ENCODE data around the gene MARK4.

Gene MARK4

DNA sequence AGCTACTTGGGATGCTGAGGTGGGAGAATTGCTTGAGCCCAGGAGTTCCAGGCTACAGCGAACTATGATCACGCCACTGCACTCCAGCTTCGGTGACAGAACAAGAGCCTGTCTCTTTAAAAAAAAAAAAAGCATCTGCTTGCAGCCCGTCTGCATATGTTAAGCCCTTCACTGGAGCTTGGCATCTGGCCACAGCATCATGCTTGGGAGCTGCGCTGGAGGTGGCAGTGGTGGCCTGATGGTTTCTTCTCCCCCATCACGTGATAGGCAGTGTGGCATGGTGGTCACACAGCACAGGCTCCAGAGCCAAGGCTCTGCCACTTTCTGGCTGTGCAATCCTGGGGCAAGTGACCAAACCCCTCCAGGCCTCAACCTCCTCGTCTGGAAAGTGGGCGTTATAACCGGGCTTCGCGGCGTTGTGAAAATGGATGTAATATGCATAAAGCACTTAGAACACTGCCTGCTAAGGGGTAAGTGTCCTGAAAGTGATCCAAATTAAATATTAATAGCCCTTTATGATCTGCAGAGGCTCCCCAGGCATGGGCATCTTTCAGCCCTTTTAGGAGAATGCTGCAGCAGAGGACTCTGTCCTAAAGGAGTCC is 24.4 kb downstream of the MARK4 start:
- DNase-seq = peak; percentile 22

DNA sequence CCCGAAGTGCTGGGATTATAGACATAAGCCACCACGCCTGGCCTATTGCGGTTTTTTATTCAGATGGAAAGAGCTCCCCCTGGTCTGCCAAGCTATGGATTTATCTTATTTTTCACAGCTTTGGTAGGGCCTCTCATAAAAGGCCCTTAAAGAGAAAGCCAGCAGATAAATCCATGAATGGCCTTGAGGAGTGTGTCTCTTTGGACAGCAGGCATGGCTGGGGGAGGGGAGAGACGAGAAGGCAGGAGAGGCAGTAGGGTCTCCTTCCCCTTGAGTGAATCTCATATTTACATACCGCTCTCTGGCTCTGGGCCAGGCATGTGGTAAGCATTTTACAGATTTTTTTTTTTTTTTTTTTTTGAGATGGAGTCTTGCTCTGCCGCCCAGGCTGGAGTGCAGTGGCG is 25.2 kb downstream of the MARK4 start:
- peak; percentile 22 for DNase-seq

DNA sequence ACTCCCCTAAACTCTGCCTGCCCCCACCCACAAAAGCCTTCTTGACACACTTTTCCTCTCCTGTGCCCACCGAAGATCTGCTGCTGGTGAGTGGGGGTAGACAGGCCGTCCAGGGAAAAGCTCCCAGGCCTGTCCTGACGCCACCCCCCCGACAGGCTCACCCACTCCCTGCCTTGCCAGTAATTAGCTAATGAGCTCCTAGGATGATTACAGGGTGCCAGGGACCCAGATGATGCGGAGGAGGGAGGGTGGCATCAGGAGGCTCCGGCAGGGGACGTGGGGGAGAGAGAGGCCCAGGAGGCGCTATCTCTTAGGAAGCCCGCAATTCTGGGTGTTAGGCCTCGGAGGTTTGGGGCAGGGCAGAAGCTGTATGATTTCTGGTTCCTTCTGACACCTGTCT is 27.0 kb downstream of the MARK4 start:
- DNase-seq = no peak

DNA sequence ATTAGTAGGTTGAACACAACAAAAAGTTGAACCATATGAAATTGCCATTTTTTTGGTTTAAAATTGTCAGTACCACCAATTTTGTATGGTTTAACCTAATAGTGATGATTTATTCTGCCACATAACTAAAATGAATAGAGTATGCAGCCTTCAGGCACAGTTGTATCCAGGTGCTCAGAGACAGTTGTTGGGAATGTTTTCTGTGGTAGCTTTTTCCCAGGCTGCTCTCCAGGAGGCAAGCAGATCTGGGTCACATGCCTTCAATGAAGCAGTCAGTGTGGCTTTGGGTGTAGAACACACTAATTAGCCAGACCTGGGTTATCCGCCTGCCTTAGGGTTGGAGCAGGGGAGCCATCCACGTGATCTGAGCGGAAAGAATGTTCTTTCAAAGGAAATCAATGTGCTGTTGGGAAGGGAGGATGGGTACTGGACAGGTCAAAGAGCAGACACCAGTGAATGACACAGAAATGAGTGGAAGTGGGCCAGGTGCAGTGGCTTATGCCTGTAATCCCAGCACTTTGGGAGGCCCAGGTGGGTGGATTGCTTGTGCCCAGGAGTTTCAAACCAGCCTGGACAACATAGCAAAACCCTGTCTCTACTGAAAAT is 28.6 kb downstream of the MARK4 start:
- DNase-seq = no peak

DNA sequence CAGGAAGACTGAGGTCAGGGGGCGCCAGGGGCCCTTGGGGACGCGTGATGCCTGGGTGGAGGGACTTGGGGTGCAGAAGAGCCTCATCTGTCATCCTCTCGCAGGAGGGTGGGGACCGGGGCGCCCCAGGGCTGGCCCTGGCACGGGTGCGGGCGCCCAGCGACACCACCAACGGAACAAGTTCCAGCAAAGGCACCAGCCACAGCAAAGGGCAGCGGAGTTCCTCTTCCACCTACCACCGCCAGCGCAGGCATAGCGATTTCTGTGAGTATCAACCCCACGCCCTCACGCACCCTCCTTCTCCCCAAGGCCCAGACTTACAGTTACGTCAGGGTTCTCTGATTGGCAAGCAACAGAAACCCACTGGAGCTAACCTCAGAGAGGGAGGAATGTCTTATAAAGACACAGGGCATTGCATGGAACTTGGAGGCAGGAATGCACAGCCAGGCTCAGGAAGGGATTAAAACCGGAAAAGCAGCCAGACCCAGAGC is 29.4 kb downstream of the MARK4 start:
- no peak for DNase-seq

DNA sequence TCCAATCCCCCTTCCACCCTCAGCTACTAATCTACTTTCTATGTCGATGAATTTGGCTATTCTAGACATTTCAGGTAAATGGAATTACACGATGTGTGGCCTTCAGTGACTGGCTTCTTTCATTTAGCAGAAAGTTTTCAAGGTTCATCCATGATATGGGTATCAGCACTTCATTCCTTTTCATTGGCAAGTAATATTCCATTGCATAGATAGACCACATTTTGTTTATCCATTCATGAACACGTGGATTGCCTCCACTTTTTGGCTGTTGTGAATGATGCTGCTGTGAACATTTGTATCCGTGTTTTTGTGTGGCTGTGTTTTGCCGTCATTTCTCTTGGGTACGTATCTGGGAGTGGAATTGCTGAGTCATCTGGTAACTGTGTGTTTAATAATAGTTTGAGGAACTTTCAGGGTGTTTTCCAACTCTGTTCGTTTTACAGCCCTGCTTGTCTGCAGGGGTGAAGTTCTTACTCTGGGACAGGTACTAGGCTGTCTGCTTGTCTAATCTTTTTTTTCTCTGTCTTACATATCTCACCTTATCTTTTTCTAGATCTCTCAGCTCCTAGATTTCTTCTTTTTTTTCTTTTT is 32.5 kb downstream of the MARK4 start:
- DNase-seq = no peak

DNA sequence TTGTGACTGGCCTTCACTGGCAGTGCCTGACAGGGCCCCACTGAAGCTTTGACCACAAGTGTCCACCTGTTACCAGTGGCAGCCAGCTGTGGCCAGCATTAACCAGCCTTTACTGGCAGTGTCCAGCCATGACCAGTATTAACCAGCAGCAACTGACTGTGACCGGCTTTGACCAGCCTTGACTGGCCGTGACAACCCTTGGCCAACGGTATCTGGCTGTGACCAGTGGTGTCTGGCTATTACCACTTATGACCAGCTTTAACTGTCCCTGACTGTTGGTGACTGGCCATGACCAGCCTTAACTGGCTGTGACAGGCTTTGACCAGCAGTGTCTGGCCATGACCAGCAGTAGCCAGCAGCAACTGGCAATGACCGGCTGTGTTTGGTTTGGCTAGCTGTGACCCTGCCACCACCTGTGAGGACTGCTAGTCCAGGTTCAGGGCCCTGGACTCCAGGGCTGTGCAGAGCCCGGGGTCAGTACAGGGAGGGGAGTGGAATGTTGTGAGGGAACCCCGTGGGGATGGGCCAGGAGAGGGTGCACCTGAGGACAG is 39.4 kb downstream of the MARK4 start:
- DNase-seq = no peak

DNA sequence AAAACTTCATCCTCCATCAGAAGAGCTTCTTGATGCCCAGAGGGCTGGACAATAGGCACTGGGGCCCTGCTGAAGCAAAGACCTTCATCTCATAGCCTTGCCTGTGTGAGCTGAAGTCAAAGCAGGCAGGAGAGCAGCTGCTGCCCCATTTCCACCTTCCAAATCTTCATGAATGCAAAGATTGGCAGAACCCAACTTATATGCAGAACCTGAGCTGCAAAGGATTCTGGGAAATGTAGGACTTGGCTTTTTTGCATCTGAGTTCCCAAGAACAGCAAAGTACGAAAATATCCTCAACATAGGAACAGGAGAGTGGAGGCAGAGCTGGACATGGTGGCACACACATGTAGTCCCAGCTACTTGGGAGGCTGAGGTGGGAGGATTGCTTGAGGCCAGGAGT is 40.8 kb downstream of the MARK4 start:
- no peak for DNase-seq

DNA sequence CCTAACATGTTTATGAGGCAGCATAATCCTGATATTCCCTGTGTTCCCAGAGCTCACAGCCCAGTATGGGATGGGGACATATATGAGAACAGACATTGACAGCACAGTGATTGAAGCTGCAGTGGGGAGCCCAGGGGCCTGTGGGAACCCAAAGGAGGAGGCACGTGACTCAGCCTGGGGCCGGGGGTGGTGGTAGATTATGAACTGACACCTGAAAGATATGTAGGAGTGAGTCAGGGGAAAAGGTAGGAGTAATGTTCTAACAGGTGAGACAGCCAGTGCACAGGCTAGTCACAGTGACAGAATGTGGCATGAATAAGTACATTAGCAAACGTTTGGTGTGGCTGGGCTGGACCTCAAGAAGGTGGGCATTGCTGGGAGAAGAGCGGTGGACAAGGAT is 42.6 kb downstream of the MARK4 start:
- no peak for DNase-seq

DNA sequence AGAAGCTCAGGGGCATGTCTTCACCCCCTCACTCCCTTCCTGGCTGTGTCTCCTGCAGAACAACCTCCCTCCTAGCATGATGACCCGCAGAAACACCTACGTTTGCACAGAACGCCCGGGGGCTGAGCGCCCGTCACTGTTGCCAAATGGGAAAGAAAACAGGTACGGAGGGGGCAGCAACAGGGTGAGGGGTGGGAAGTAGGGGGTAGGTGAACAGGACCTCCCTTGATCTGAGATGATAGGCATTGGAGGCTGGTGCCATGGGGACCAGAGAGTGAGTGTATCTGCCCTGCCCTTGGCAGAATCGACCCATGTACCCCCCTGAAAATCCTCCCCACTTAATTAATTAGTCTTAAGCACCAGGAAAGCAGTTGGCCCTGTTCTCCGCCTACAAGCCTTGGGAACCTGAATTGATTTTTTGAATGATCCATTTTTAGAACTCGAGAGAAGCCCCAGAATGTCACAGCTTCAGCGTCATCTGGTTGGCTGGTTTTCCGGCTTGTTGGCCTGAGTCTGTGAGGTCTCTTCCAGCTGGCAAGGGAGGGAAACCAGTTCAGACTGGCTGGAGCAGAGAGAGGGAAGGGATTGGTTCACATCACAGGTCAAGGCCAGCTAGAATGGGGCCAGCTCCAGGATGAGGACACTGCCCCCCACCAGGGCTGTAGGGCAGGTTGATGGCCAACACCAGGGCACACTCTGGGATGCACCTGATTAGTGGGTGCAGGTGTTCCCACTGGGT is 43.4 kb downstream of the MARK4 start:
- no peak for DNase-seq

DNA sequence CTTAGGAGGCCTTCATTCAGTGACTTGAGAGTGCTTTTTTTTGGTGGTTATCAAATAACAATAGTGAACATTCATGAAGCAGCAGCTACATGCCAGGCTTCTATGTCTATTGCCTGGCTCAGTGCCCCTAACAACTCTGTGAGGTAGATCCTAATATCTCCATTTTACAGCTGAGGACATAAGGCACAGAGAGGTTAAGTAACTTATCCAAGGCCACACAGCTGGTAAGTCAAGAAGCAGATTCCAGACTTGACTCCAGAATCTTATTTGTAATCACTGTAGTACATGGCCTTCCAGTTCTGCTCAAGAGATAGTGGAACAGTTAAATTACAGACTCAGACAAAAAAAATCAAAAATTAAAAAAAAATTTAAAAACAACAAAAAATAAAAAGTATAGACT is 44.8 kb downstream of the MARK4 start:
- DNase-seq = no peak

DNA sequence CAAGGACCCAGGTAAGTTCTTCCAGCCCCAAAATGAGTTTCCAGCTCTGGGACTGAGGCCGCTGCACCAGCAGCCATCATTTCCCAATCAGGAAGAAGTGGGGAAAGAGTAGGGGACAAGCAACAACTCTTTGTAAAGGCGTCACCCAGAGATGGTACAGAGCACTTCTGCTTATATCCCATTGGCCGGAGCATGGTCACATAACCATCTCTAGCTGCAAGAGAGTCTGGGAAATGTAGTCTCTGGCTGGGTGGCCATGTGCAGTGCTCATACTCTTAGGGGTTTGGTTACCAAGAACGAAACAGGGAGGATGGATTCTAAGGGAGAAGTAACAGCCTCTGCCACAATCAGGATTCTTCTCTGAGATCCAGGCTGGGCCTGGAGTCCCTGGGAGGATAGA is 45.3 kb downstream of the MARK4 start:
- no peak for DNase-seq

DNA sequence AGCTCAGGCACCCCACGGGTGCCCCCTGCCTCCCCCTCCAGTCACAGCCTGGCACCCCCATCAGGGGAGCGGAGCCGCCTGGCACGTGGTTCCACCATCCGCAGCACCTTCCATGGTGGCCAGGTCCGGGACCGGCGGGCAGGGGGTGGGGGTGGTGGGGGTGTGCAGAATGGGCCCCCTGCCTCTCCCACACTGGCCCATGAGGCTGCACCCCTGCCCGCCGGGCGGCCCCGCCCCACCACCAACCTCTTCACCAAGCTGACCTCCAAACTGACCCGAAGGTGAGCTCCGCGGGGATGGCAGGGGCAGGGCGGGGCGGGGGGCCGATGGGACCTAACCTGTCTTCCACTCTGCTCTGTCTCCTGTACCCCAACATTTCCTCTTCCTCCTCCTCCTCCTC is 46.6 kb downstream of the MARK4 start:
- no peak for DNase-seq

DNA sequence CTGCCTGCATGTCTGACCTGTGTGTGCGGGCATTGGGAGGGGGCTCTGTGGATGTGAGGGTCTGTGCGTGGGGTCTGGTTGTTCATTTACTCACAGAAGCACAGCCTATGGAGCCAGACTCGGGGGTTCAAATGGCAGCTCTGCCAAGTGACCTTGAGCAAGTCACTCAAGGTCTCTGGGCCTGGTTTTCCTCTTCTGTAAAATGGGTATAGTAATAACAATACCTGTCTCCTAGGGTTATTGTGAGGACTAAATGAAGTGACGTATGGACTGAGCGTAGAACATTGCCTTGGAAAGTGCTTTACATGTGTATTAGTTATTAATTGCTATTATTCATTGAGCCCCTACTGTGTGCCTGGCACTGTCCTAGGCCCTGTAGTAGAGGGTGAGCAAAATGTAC is 47.2 kb downstream of the MARK4 start:
- DNase-seq = no peak

DNA sequence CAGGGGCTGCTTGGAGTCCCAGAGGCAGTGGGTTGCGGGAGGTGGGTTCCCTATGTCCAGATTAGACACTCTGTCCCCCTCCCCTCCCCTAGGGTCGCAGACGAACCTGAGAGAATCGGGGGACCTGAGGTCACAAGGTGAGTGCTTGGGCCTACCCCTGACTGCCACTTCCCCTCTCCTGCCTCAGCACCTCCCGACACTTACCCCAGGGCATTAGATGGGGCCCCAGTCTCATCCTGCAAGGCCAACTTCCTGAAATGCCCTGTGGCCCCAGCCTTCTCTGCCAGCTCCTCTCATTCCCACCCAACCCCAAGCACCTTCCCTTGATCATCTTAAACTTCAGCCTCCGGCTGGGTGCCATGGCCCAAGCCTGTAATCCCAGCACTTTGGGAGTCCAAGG is 48.6 kb downstream of the MARK4 start:
- no peak for DNase-seq

DNA sequence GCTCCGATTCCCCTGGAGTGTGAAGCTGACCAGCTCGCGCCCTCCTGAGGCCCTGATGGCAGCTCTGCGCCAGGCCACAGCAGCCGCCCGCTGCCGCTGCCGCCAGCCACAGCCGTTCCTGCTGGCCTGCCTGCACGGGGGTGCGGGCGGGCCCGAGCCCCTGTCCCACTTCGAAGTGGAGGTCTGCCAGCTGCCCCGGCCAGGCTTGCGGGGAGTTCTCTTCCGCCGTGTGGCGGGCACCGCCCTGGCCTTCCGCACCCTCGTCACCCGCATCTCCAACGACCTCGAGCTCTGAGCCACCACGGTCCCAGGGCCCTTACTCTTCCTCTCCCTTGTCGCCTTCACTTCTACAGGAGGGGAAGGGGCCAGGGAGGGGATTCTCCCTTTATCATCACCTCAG is 51.3 kb downstream of the MARK4 start:
- no peak for DNase-seq

DNA sequence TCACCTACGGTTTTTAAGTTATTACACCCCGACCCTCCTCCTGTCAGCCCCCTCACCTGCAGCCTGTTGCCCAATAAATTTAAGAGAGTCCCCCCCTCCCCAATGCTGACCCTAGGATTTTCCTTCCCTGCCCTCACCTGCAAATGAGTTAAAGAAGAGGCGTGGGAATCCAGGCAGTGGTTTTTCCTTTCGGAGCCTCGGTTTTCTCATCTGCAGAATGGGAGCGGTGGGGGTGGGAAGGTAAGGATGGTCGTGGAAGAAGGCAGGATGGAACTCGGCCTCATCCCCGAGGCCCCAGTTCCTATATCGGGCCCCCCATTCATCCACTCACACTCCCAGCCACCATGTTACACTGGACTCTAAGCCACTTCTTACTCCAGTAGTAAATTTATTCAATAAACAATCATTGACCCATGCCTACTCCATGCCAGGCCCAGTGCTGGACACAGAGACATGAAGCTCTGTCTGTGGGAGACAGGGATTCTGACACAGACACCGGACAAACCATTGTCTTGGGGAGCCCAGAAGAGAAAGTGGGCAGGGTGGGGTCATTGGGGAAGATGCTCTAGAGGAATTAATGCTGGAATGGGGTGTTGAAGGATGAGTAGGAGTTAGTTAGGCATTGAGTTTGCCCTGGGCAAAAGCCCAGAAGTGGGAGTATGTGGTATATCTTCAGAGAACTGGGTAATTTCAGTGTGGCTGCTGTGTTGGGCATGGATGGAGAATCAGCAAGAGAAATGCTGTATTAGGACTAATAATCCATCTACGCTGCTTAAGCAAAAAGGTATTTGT is 52.4 kb downstream of the MARK4 start:
- no peak for DNase-seq

DNA sequence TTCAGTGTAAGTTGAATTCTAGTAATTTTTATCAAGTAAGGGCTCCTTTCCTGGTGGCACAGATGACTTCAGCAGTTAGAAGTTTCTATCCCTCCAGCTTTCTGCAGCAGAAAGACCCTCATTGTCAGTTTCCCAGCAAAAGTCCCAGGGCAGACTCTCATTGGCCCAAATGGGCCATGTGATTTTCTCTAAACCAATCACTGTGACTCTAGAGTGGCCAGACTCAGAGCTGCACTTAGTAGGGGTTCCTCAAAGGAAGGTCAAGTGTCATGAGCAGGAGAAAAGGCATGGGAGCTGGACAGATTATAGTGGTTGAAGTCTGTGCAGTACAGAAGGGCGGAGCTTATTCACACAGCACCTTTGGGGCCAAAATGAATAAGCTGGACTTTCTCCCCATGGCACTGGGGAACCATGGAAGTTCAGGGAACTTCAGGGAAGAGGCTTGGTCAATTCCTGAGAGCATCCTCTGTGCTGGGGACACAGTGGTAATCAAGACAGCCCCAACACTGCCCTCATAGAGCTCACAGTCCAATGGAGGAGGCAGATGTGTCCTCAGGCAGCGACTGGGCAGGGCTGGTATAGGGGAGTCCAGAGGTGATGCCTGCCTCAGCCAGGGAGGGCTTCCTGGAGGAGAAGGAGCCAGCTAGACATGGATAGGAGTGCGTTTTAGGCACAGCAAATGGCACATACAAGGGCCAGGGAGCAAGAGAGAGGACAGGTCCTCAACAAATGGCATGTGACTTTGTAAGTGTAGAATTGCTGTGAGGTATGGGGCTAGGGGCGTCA is 53.3 kb downstream of the MARK4 start:
- DNase-seq = no peak

DNA sequence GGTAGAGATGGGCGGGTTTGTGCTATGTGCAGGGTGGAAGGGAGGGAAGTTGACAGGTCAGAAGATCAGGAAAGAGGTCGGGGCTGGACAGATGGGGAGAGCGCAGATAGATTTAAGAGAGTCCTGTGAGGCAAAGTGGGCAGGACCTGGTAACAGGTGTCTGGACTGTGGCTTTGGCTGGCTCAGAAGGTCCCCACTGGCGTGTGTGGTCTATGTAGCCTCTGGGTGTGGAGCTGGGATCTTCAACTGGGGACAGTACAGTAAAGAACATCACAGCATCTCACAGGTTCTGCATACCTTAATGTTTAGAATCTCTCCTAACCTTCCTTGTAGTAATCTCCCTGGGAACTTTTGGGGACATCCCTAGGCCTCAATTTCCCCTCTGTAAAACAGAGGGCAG is 53.9 kb downstream of the MARK4 start:
- DNase-seq = no peak

DNA sequence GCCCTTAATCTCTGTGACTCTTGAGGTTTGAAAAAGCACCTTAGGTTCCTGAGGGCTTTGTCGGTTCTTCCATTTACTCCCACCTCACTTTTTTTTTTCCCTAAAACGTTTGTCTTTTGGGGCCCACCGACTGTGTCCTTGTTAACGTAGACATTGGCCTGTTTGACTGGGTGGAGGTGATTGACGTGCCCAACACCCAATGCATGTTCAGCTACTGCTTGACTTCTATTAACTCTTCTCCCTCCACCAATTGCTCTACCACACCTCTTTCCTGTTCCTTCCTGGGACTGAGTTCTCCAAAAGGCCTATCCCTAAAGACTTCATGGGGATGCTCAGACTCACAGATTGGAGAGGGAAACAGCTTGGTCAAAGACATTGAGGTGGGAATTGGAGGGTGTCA is 54.4 kb downstream of the MARK4 start:
- DNase-seq = no peak

DNA sequence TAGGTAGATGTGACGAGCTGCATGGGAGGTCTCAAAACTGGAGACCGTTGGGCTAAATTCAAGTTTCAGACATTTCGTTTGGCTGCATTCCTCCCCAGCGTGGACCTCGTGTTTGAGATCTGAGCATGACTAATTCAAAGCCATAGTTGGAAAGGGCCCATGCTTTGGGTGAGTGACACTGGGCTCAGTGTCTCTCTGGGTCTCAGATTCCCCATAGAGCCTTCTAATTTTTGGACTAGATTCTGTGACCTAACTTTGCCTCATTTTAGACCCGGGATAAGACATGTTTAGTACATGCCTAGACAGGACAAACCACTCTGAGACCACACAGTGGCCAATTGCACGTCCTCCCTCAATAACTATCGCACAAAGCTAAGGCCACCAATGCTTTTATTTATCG is 55.0 kb downstream of the MARK4 start:
- no peak for DNase-seq

DNA sequence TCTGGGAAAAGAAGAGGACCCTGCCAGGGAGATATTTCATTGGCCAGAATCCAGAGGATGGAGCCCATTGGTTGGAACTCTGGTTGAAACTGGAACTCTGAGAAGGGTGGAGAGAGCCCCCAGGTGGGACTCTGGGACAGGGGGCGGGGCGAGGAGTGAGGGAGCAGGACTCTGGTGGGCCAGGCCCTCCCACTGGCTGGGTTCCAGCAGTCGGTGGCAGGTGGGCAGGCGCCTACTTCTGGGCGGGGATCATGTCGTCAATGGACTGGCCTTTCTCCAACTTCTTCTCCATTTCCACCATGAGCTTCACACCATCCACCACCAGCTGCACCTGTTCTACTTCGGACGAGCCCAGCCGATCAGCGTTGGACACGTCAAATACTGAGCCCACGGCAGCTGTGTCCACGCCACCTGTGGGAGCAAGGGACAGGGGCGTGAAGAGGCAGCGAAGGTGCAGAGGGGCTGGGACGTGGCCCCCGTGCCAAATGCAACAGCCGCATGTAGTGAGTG is 55.5 kb downstream of the MARK4 start:
- DNase-seq = peak; percentile 96
